GM18870 (cell line): Measurements from ENCODE around the gene DIDO1.
"Not testable (repeated sequence)": the region's sequence is repeated elsewhere in the genome, so short reads cannot be mapped to it uniquely, and the experiment has no call there.

ENCODE experiments used
- ATAC-seq: cut with Tn5 transposase; IDR thresholded peaks from one replicate; pipeline ENCODE4 v1.9.1; 2021; ENCODE audit warnings: moderate library complexity; ENCODE audit not compliant: unreplicated experiment

Gene DIDO1

DNA sequence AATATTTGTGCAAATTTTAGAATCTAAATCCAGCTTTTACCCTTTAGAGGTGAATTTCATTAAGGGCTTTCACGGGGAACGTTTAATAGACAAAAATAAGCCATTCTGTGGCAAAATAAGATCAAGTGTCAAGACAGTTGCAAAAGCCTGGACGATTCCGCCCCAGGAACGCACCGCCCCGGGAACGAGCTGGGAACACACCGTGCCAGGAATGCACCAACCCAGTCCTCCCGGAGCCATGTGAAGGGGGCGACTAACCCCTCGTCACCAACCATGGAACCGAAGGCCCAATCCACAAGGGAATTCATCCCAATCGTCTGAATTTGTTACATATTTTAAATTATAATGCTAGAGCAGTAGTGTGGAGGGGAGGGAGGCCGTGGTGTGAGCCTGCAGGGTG lies 43.9 kb downstream of the DIDO1 start:
- no peak for ATAC-seq

GRCh38 chr20:62881662-62882395 lies 44.5 kb downstream of the DIDO1 start:
- ATAC-seq = no peak

DNA sequence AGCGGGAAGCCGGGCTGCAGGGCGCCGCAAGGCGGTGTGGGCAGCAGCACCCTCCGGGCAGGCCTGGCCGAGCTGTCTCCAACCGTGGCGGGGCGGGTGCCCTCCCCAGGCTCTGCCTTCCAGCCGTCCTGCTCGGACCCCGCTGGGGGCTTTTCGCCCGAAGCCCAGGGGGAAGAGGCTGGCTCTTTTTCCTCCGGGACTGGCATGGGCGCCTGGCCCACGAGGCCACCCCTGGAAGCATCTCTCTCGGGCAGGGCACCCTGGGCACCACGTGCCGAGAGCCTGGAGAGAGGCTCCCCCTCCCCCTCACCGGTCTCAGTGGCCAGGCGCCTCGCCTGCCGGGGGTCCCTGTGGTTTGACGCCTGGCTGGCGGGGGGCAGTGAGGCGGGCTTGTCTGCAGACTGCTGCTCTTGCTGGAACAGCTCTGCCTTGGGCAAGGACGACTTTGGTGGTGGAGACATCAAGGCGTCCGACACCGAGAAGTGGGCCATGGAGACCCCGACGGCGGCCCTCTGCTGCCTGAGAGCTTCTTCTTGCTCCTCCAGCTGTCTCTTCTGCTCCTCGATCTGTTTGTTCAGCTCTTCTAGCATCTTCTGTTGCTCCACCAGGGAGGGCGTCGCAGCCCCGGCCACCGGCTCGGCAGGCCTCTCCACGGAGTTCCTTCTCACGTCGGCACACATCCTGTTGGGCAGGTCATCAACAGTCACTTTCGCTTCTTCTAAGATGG lies 45.2 kb downstream of the DIDO1 start:
- no peak for ATAC-seq

DNA sequence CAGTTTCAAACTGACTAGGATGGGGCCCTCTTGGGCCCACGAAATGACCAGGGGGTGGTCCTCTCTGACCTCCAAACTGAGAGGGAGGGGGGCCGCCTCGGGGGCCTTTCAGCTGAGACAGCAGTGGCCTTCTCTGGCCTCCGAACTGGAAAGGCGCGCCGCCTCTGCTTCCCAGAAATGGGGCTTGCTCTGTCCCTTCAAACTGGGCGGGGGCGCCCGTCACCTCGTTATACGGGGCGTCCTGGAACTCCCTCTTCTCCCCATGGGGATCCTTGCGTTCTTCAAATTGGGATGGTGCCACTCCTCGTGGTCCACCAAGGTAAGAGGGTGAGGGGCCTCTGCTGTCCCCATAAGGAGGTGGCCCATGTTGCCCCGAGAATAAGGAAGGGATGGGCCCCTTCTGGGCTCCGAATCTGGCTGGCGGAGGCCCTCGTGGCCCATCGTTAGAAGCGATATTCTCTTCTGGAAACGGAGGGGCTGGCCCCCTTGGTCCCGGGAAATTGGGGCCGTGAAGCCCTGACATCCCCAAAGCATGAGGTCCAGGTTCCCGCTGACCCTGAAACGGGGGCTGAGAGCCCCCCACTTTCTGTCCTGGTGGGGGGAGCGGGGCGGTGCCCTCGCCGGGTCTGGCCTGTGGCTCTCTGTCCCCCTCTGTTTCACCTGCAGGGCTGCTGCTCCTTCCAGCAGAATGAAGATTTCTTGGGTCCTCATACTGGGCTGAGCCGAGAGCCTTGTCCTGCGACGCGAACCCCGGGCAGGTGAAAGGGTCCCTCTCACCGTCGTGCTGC lies 46.0 kb downstream of the DIDO1 start:
- ATAC-seq = no peak

DNA sequence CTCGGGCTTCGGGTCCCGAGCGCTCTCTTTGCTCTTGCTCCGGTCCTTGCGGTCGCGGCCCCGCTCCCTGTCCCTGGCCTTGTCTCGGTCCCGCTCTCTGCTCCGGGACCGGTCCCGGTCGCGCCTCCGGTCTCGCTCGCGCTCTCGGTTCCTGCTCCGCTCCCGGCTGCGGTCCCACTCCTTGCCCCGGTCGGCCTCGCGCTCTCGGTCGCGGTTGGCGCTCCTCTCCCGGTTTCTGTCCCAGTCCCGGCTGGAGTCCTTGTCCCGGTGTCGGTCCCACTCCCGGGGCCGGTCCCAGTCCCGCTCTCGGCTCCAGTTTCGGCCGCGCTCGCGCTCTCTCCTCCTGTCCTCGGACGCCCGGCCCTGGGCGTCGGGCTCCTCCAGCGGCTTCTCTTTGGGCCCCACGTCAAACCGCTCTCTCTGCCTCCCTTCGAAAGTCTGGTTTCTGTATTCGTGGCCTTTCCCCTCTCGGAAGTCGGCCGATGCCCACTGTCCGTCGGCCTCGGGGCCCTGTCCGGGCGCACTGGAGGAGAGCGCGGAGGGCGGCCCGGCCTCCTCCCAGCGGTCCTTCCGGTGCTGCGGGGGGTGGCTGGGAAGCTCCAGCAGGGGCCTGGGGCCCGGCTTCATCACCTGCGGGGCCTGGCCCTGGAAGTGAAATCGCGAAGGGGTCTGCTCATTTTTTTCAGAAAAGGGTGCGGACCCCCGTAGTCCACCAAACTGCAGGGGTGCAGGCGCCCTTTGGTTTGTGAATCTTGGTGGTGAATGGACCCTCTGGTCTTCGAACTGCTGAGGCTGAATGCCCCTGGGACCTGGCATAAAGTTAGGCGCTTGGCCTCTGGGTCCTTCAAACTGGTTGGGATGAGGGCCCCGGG lies 46.8 kb downstream of the DIDO1 start:
- ATAC-seq = no peak

DNA sequence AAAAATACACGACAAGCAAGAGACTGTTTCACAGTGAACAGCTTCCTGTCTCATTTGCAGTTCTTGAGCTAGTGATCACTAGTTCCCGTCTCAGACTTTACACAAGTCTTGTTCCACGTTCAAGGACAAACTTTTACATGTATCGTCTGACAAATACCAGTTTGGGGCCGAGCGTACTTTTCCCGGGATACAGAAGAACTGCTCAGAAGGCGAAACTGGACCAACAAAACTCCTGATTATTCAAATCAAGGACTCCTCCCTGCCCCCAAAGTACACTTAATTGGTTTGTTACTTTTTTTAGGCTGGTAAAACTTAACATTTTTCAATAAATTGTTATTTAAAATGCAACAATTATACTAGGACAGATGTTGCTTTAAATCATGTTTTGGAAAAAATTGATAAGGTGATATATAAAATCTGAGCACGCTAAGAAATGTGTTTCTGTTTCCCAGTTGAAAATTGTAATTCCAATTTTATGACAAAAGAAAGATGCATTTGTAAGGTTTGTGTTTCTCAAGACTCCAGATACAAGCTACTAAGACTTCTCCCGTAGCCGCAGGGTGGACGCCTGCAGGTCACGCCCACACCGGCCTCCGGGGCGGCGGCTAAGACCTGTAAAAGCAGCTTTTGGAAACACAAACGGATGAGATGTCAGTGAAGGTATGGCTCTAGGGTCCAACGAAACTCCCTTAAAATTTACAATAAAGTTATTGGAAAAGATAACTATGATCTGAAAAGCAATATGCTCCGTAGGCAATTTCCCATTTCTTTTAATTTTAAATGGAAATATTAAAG lies 47.9 kb downstream of the DIDO1 start:
- no peak for ATAC-seq

DNA sequence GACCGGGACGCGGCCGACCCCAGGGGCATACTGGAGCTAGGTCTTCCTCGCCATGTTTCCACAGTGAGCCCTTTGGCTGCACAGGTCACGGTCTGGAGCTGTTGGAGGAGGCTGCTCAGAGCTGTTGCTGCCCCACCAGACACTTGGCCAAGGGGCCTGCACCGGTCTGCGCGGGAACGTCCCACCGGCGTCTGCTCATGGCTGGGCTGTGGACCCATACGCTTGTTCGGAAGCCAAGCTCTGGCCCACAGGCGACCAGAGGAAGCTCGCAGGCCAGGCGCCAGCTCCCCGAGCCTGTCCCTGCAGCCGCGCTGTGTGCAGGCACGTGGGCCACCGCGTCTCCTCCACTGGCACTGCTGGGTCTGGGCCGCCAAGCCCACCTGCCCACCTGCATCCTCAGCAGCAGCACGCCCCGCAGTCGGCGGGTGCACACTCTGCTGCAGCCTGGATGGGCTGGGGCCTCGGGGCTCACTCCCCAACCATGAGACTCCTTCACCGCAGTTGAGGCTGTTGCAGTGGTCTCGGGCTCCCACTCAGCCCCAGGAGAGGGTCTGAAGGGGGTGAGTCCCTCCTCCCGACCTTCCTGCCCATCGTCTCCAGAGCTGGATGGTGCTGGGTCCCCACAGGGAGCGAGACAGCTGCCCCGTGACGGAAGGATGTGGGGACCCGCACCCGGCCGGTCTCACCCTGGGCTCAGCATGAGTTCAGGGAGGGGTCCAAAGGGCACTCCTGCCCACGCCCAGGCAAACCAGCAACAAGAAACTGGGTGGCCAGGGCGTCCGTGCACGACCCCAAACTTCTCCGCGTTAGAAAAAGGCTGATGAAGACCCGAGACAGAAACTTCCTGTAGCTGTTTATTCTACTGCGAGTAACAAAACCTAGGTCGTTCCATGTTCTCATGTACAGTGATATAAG lies 49.1 kb downstream of the DIDO1 start:
- no peak for ATAC-seq

DNA sequence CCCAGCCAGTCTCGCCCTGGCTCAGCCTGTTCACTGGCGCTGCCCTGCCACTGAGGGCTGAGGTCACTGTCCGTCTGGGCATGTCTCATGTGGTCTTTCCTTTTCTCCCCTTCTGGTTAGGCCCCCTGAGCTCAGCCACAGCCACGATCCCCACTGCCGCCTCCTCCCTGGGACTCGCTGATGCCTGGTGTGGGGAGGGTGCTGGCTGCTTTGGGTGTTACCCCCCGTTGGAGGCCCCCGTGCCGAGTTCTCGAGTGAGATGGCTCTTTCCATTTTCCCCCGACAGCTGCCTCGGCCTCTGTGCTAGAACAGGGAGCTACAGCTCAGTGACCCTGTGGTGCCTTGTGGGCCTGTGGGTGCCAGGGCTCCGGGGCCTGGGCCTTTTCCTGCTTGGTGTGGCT lies 49.8 kb downstream of the DIDO1 start:
- no peak for ATAC-seq

GRCh38 chr20:62875419-62876361 lies 50.6 kb downstream of the DIDO1 start:
- ATAC-seq = no peak

DNA sequence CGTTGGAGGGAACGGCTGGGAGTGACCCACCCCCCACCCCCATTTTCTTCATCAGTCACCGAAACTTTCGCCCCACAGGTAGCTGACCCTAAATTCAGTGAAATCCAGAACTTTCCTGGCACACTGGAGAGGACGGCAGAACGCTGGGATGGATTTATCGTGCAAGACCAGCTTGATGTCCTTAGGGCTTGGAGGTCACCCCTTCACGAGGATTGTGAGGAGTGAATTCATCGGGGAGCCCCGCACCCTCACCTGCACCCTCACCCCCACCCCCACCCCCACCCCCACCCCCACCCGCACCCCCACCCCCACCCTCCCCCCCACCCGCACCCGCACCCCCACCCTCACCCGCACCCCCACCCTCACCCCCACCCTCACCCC lies 51.4 kb downstream of the DIDO1 start:
- no peak for ATAC-seq

GRCh38 chr20:62873681-62874031 lies 52.6 kb downstream of the DIDO1 start:
- not testable (repeated sequence) for ATAC-seq

DNA sequence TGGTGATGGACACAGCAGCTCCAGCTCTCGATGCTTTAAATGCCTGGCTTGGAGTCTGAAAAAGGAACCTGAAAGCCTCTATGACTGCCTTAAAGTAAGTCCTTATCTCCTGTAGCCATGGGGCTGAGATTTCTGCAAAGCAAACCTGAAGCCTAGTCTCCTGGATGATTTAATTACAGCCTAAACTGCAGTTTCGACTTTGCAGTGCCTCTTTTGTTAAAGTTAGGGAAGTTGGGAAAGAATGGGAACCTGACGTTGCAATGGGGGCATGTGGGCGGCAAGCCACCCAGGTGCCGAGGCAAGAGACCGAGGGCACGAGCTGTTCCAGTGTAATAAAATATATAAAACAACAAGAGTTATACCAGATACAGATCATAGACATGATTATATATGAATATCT lies 53.0 kb downstream of the DIDO1 start:
- no peak for ATAC-seq

GRCh38 chr20:62872862-62873261 lies 53.4 kb downstream of the DIDO1 start:
- no peak for ATAC-seq

DNA sequence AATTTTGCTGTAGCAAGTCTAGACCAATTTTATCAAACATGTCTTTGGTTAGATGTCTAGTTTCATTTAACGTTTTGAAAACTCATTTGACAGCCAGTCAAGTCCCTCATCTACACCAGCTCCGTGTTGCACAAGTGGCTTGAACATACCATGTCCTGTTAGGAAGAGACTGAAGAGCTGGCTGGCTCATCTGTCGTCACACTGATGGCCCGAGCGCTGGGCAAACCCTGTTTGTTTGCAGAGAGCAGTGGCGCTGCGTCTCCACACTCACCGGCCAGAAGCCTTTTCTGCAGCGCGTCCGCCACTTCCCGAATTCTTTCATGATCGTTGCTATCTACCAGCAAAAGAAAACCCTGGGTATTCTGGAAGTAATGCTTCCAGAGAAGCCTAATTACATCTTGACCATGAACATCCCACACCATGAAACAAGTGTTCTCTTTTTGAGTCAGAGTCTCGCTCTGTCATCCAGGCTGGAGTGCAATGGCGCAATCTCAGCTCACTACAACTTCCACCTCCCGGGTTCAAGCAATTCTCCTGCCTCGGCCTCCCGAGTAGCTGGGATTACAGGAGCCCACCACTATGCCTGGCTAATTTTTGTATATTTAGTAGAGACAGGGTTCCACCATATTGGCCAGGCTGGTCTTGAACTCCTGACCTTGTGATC lies 54.0 kb downstream of the DIDO1 start:
- no peak for ATAC-seq

DNA sequence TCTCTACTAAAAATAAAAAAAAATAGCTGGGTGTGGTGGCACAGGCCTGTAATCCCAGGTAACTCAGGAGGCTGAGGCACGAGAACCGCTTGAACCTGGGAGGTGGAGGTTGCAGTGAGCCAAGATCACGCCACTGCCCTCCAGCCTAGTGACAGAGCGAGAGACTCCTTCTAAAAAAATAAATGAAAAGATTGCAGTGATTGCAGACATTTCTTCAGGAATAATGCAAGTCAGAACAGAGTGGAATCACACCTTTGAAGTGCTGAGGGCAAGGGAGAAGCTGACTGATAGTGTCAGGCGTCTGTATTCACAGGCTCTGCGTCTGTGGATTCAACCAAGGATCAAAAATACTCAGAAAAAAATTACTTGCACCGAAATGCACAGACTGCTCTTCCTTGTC lies 62.1 kb downstream of the DIDO1 start:
- ATAC-seq = no peak

GRCh38 chr20:62861726-62862336 lies 64.5 kb downstream of the DIDO1 start, which contains the start of gene TCFL5:
TCFL5 (minus strand) TSS chr20:62861822; CDS start chr20:62861670, 152 bp downstream.
- no peak for ATAC-seq
